ENCODE results near the gene C17orf114.

Gene C17orf114

GRCh38 chr17:4846635-4847390, 44.7 kb upstream of the C17orf114 start:
- BruUV-seq (replicated peaks), result no TSS peak
- intact Hi-C loops (cut with micrococcal nuclease; ENCODE audit: unreplicated experiment), result no loop called here
- CTCF ChIA-PET, result no interaction called here
- TF ChIP-seq, protein P1, sequence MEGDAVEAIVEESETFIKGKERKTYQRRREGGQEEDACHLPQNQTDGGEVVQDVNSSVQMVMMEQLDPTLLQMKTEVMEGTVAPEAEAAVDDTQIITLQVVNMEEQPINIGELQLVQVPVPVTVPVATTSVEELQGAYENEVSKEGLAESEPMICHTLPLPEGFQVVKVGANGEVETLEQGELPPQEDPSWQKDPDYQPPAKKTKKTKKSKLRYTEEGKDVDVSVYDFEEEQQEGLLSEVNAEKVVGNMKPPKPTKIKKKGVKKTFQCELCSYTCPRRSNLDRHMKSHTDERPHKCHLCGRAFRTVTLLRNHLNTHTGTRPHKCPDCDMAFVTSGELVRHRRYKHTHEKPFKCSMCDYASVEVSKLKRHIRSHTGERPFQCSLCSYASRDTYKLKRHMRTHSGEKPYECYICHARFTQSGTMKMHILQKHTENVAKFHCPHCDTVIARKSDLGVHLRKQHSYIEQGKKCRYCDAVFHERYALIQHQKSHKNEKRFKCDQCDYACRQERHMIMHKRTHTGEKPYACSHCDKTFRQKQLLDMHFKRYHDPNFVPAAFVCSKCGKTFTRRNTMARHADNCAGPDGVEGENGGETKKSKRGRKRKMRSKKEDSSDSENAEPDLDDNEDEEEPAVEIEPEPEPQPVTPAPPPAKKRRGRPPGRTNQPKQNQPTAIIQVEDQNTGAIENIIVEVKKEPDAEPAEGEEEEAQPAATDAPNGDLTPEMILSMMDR (IDR thresholded peaks at IDR 0.05; ENCODE audit: unreplicated experiment), result no peak
- H3K4me3 Mint-ChIP-seq (ENCODE audit: low read depth, unreplicated experiment), result no peak overlapping the region
- peaks cover 7% of the 10 kb centered on the region for H3K36me3 Mint-ChIP-seq (ENCODE audit: insufficient read depth, unreplicated experiment)
- no peaks in the 10 kb centered on the region for H3K27me3 Mint-ChIP-seq (ENCODE audit: unreplicated experiment)
- no peak overlapping the region for H3K27ac Mint-ChIP-seq (ENCODE audit: unreplicated experiment)
- DNase-seq, result no peak
- peaks cover 51% of the 10 kb centered on the region for H3K4me1 Mint-ChIP-seq (ENCODE audit: low read depth, unreplicated experiment)
- no peaks in the 10 kb centered on the region for H3K9me3 Mint-ChIP-seq (ENCODE audit: low read depth, unreplicated experiment)

DNA sequence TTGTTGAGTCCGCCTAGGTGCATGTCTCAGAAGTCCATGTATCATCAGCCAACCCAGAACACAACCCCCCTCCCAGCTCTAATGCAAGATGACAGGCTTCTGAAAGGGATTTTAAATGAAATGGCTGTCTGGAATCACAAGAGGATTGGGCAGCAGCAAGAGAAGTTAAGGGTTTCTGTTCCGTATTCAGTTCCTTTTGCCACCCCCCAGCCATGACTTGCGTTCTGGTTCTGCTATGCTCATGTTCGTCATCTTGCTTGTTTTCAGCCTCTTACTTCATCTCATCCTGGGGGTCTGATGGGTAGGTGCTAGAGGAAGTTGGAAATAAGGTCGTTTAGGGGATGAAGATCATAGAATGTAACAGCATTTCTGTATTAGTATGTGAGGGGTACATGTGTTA, 43.0 kb upstream of the C17orf114 start:
- TF ChIP-seq, protein P1 (IDR thresholded peaks at IDR 0.05; ENCODE audit: unreplicated experiment), result no peak
- Mint-ChIP-seq H3K36me3 (ENCODE audit: insufficient read depth, unreplicated experiment) (peaks cover 6% of the 10 kb centered on the region), H3K9me3 (ENCODE audit: low read depth, unreplicated experiment) (no peaks in the 10 kb centered on the region), H3K27me3 (ENCODE audit: unreplicated experiment) (no peaks in the 10 kb centered on the region), H3K27ac (ENCODE audit: unreplicated experiment) (no peak overlapping the region), H3K4me1 (ENCODE audit: low read depth, unreplicated experiment) (peaks cover 44% of the 10 kb centered on the region), H3K4me3 (ENCODE audit: low read depth, unreplicated experiment) (no peak overlapping the region)
- BruUV-seq (replicated peaks), result no TSS peak
- intact Hi-C loops (cut with micrococcal nuclease; ENCODE audit: unreplicated experiment), result no loop called here
- DNase-seq, result no peak
- CTCF ChIA-PET, result no interaction called here

- Mint-ChIP-seq H3K4me1 (ENCODE audit: low read depth, unreplicated experiment) (peaks cover 39% of the 10 kb centered on the region), H3K4me3 (ENCODE audit: low read depth, unreplicated experiment) (no peak overlapping the region), H3K9me3 (ENCODE audit: low read depth, unreplicated experiment) (no peaks in the 10 kb centered on the region), H3K27ac (ENCODE audit: unreplicated experiment) (no peak overlapping the region), H3K27me3 (ENCODE audit: unreplicated experiment) (no peaks in the 10 kb centered on the region), H3K36me3 (ENCODE audit: insufficient read depth, unreplicated experiment) (peaks cover 6% of the 10 kb centered on the region)
- CTCF ChIA-PET, result no interaction called here
- no peak for DNase-seq
- intact Hi-C loops (cut with micrococcal nuclease; ENCODE audit: unreplicated experiment), result no loop called here
- no TSS peak for BruUV-seq (replicated peaks)
- TF ChIP-seq, protein P1 (IDR thresholded peaks at IDR 0.05; ENCODE audit: unreplicated experiment), result no peak
Observed at GRCh38 chr17:4843321-4844000, 41.3 kb upstream of the C17orf114 start.

DNA sequence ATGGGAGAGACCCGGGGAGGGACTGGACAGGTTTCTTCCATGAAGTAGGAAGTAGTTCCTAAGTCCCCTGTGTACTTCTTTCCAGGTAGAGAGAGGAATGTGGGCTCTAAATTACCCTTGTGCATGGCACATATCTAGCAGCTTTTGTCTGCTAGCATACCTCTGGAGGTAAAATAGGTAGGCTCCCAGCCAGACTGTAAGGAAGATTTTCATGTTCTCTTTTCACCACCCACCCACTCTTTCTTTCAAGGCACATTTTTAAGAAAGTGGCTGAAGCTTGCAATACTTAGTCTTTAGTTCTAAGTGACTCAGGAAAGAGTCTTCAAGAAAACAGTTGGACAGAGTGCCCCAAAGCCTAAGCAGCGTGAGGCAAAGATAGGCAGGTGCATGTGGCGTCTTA, 40.2 kb upstream of the C17orf114 start:
- intact Hi-C loops (cut with micrococcal nuclease; ENCODE audit: unreplicated experiment), result no loop called here
- DNase-seq, result no peak
- Mint-ChIP-seq H3K36me3 (ENCODE audit: insufficient read depth, unreplicated experiment) (peaks cover 6% of the 10 kb centered on the region), H3K9me3 (ENCODE audit: low read depth, unreplicated experiment) (no peaks in the 10 kb centered on the region), H3K4me1 (ENCODE audit: low read depth, unreplicated experiment) (peaks cover 29% of the 10 kb centered on the region), H3K4me3 (ENCODE audit: low read depth, unreplicated experiment) (no peak overlapping the region), H3K27ac (ENCODE audit: unreplicated experiment) (no peak overlapping the region), H3K27me3 (ENCODE audit: unreplicated experiment) (no peaks in the 10 kb centered on the region)
- TF ChIP-seq, protein P1 (IDR thresholded peaks at IDR 0.05; ENCODE audit: unreplicated experiment), result no peak
- CTCF ChIA-PET, result no interaction called here
- no TSS peak for BruUV-seq (replicated peaks)
